Uterus (tissue), 4 donors: ENCODE measurements around the gene RTKN. TPM values are rescaled to one million over a fixed set of nuclear protein-coding genes. Genes with fewer than 3 reads are reported as not detected.
"Not testable (repeated sequence)": the region's sequence is repeated elsewhere in the genome, so short reads cannot be mapped to it uniquely, and the experiment has no call there.

Experiments
- DNase-seq, 2 donors: peaks; one replicate each; pipeline ENCODE4 v3.0.0-alpha.2; 2019 to 2020
- H3K27ac ChIP-seq, 2 donors: fragments of 200-600 bp; sonication (generic); 1 replicate in 1 of 2; 2 replicates in 1 of 2; pipeline ENCODE4 v1.5.1; 2016 to 2018
- H3K27me3 ChIP-seq, 2 donors: fragments of 200-600 bp; sonication (generic); one replicate each; pipeline ENCODE4 v1.5.1; 2018 to 2019; ENCODE audit warnings: control low read depth in 1 of 2
- H3K36me3 ChIP-seq, 2 donors: fragments of 200-600 bp; sonication (generic); one replicate each; pipeline ENCODE4 v1.5.1; 2019; ENCODE audit warnings: control low read depth in 1 of 2
- H3K4me1 ChIP-seq, 2 donors: fragments of 200-600 bp; sonication (generic); one replicate each; pipeline ENCODE4 v1.5.1; 2018 to 2019; ENCODE audit warnings: control low read depth in 1 of 2
- H3K4me3 ChIP-seq, 2 donors: fragments of 200-600 bp; sonication (generic); 1 replicate in 1 of 2; 2 replicates in 1 of 2; pipeline ENCODE4 v1.5.1; 2018 to 2019; ENCODE audit warnings: mild to moderate bottlenecking in 1 of 2
- H3K9me3 ChIP-seq, 2 donors: fragments of 200-600 bp; sonication (generic); one replicate each; pipeline ENCODE4 v1.5.1; 2019; ENCODE audit warnings: control low read depth in 1 of 2
- POLR2A ChIP-seq, 2 donors: fragments of 450-650 bp; IDR thresholded peaks; one replicate each; pipeline ENCODE4 v1.6.1; 2016; ENCODE audit warnings: antibody characterized with exemption in 2 of 2, mild to moderate bottlenecking in 1 of 2, moderate library complexity in 1 of 2
- intact Hi-C: fragments of 100-400 bp; cut with DNase I; formaldehyde crosslinking; loops from one replicate; pipeline ENCODE4 v1.15.1; 2023; ENCODE audit warnings: low total_unique reads
- total RNA-seq, 4 donors: library from RNA; depleted of rRNA in 3 of 4; stranded (reverse); fragments of >200 nt in 3 of 4; gene quantifications; one replicate each; pipeline versions ENCODE4 v1.1.0 to v1.2.4, GENCODE V29; 2014 to 2023
- TF ChIP-seq, protein P1 (sequence below), 4 experiments: fragments of 200-600 bp in 2 of 4; fragments of 450-650 bp in 2 of 4; sonication (generic) in 2 of 4; IDR thresholded peaks; one replicate each; pipeline ENCODE4 v1.5.1; 2016 to 2019; ENCODE audit warnings: antibody characterized with exemption in 4 of 4, mild to moderate bottlenecking in 2 of 4, moderate library complexity in 1 of 4
- donor health status: DM: yes; HTN: yes; CAD: no.

RTKN gene
- total RNA-seq, 4 donors from 2014 or later: 9.8 to 36.3 (median 12.0) TPM

GRCh38 chr2:74424995-74425406 is 16.7 kb downstream of the RTKN start:
- no peak for DNase-seq
- H3K27ac ChIP-seq: no peak overlapping the region
- H3K9me3 ChIP-seq: no peaks in the 10 kb centered on the region
- no peak overlapping the region for H3K4me3 ChIP-seq
- no peaks in the 10 kb centered on the region for H3K27me3 ChIP-seq
- no peaks in the 10 kb centered on the region for H3K4me1 ChIP-seq
- TF ChIP-seq, protein P1, sequence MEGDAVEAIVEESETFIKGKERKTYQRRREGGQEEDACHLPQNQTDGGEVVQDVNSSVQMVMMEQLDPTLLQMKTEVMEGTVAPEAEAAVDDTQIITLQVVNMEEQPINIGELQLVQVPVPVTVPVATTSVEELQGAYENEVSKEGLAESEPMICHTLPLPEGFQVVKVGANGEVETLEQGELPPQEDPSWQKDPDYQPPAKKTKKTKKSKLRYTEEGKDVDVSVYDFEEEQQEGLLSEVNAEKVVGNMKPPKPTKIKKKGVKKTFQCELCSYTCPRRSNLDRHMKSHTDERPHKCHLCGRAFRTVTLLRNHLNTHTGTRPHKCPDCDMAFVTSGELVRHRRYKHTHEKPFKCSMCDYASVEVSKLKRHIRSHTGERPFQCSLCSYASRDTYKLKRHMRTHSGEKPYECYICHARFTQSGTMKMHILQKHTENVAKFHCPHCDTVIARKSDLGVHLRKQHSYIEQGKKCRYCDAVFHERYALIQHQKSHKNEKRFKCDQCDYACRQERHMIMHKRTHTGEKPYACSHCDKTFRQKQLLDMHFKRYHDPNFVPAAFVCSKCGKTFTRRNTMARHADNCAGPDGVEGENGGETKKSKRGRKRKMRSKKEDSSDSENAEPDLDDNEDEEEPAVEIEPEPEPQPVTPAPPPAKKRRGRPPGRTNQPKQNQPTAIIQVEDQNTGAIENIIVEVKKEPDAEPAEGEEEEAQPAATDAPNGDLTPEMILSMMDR (IDR thresholded peaks at IDR 0.05): no peak
- no peak for TF ChIP-seq POLR2A (IDR thresholded peaks at IDR 0.05)
- intact Hi-C loops: no loop called here
- no peaks in the 10 kb centered on the region for H3K36me3 ChIP-seq

GRCh38 chr2:74424139-74424992 is 17.4 kb downstream of the RTKN start:
- no peaks in the 10 kb centered on the region for H3K9me3 ChIP-seq
- no peak overlapping the region for H3K4me3 ChIP-seq
- TF ChIP-seq, protein P1 (IDR thresholded peaks at IDR 0.05): no peak
- TF ChIP-seq POLR2A (IDR thresholded peaks at IDR 0.05): no peak
- intact Hi-C loops: no loop called here
- no peaks in the 10 kb centered on the region for H3K4me1 ChIP-seq
- no peak overlapping the region for H3K27ac ChIP-seq
- H3K27me3 ChIP-seq: no peaks in the 10 kb centered on the region
- peak in 1 of 2 donors; percentile 2 for DNase-seq
- no peaks in the 10 kb centered on the region for H3K36me3 ChIP-seq

GRCh38 chr2:74423231-74424095 is 18.3 kb downstream of the RTKN start:
- no peak for TF ChIP-seq POLR2A (IDR thresholded peaks at IDR 0.05)
- TF ChIP-seq, protein P1 (IDR thresholded peaks at IDR 0.05): no peak

DNA sequence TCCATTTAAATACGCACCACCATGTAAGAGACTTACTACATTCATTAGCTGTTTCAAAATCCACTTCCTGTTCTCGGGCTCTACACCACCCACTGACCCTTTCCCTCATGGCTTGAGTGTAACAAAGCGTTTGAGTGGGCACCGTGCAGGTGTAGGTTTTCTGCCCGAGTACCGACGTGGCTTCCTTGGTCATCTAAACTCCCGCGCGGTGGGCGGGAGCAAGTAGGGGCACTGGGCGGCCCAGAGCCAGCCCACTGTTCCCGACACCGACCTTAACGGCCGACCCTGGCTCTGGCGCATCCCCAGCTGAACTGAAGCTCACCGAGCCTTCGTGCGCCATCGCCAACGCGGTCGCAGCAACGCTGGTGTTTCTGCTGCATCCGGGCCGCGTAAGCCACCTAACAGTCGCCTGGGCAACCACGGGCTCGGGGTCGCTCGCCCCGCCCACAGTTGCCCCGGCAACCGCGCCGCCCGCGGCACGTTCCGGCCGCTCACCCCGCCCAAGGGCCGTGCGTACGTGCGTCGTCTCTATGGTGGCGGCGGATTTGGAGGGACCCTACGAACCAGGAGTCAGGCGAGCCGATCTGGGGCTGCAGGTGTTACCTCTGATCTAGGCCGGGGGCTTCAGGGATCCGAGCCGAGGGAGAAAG is 20.4 kb downstream of the RTKN start, which contains the start of the genes C2orf81 and WDR54:
TSS of gene C2orf81 (minus strand) at position 399 of the 650 bp plus-strand sequence. CDS start at position 340, 59 bp downstream.
TSS of gene WDR54 (plus strand) at position 510 of the 650 bp plus-strand sequence. CDS start 424 bp downstream, outside the sequence.
- intact Hi-C loops: no loop called here
- peak; percentile 85 to 88 for DNase-seq

More at GRCh38 chr2:74423231-74424095, 18.3 kb downstream of the RTKN start:
- Histone ChIP-seq H3K27me3 (no peaks in the 10 kb centered on the region), H3K4me1 (no peaks in the 10 kb centered on the region), H3K4me3 (no peak overlapping the region), H3K9me3 (no peaks in the 10 kb centered on the region), H3K36me3 (no peaks in the 10 kb centered on the region), H3K27ac (no peak overlapping the region)
- DNase-seq: no peak
- intact Hi-C loops: no loop called here

GRCh38 chr2:74420443-74421103 is 21.2 kb downstream of the RTKN start:
- H3K27me3 ChIP-seq, H3K4me1 ChIP-seq, intact Hi-C loops, DNase-seq, H3K36me3 ChIP-seq, H3K9me3 ChIP-seq: not testable (repeated sequence)
- Histone ChIP-seq H3K27ac (peak overlapping the region in 1 of 2 donors; percentile 80), H3K4me3 (peak overlapping the region in 1 of 2 donors; percentile 61)

More for the DNA sequence above, 20.4 kb downstream of the RTKN start, which contains the start of the genes C2orf81 and WDR54:
- Histone ChIP-seq H3K36me3 (no peaks in the 10 kb centered on the region), H3K27me3 (no peaks in the 10 kb centered on the region), H3K4me1 (no peaks in the 10 kb centered on the region), H3K27ac (peak within 1 kb of the TSS; percentile 47 to 80), H3K9me3 (no peaks in the 10 kb centered on the region), H3K4me3 (peak within 1 kb of the TSS; percentile 39 to 61)
- peak in 1 of 2 donors; percentile 76 for TF ChIP-seq POLR2A (IDR thresholded peaks at IDR 0.05)
- TF ChIP-seq, protein P1 (IDR thresholded peaks at IDR 0.05): no peak
